Measurements from ENCODE around the gene TNFRSF1A.
"Not testable (repeated sequence)": the region's sequence is repeated elsewhere in the genome, so short reads cannot be mapped to it uniquely, and the experiment has no call there.

TNFRSF1A gene

DNA sequence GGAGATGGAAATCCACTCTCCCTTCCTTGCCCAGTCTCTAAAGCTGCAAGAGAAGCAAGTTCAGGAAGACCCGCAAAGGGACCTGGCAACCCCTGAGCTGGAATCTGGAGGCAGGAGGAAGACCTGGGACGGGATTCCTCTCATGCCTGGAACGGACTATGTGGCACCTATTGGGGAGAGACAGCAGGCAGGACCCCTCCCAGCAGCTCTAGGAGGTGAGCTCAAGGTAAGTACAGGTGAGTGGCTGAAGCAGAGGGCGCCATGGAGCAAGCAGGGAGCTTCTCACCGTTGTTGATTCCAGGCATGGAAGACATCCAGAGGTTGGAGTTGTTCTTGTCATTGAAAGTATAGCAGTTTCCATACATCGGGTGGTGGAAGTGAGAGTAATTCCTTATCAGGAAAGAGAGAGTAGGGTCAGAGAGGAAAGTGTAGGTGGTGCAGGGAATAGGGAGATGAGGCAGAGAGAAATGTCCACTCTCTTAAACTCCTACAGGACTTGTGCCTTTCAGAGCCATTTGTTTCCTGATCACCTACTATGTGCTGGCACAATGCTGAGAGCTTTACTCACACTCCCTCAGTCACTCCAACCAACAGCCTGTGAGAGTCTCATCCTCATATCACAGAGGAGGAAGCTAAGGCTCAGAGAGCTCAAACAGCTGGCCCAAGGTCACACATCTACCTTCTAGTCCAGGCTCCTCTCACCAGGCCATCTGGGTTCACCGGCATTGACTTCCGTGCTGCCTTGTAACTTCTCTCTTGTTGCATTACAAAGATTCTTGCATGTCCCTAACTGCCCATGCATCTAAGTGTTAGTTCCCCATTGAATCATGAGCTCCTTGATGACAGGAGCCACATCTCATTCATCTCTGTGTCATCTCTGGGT, 13.9 kb upstream of the TNFRSF1A start:
- DNase-seq: no peak

DNA sequence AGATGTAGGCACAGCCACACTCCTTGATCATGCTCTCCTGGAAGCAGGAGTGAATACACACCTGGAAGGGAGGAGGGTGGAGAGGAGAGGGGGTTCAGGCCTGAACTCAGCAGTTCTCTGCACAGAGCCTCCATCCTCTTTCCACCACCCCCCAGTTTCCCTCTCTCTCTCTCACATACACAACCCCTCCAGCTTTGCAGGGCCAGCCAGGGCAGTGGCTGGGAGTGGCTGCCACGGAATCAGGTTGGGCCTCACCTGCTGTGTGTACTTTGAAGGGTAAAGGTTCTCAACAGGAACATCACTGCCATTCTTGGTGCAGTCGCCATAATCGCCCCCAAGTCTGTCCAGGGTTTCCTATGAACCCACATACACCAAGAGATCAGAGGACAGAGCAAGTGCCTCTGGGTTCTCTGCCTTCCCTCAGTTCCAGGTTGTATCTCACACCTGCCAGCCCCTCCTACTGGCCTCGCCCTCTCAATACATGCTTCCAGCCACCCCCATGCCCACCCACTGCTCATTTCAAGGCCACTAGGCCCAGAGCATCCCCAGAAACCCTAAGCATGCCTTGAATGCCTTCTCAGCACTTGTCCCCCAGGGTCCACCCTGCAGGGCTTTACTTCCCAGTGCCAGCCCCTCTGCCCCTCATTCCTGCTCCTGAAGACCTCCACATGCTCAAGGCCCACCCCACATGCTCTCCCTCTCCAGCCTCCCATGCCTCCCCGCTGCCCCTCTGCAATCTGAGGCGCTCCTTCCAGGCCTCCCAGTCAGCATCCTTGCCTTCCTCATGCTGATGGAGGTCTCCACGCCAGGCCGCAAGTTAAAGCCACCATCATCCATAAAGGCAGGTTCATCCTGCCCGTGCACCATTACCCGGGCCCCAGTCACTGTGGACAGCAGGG, 12.9 kb upstream of the TNFRSF1A start:
- DNase-seq: no peak

DNA sequence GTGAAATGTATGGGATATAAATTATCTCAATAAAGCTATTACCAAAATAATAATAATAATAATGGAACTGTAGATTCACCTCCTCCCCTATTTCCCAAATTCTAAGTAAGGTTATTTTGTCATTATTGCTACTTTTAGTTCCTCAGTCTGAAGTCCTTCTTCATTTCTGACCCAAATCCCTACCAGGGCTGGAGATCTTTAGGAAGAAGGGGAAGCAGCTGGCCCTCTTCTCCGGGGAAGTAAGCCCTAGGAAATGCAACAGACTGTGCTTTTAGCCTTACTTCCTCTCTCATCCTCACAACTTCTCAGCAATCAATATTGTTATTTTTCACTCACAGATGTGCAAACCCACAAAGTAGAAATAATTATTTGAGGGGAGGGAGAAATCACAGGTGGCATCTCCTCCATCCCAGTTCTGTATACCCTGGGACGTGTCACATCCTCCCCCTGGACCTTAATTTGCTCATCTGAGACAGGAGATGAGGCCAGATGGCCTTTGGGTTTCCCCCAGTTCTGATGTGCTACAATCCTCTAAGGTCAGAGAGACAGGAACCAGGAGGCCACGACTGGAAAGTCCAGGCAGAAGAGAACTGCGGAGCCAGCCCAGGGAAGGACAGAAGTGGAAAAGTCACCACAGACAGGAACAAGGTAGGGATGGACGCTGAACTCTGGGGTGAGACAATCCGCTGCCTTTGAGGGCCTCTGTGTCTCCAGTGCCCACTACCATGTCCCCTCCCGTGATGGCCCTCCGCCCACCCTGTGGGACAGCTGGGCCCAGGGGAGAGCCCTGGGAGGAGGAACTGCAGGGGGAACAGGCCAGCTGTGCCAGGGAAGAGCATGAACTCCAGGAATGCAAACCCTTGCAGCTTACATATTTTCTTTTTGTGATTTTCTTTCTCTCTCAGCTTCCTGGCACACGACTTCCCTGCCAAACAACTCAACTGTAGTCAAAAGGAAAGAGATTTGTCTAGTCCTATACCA, 10.6 kb upstream of the TNFRSF1A start:
- no peak for DNase-seq

DNA sequence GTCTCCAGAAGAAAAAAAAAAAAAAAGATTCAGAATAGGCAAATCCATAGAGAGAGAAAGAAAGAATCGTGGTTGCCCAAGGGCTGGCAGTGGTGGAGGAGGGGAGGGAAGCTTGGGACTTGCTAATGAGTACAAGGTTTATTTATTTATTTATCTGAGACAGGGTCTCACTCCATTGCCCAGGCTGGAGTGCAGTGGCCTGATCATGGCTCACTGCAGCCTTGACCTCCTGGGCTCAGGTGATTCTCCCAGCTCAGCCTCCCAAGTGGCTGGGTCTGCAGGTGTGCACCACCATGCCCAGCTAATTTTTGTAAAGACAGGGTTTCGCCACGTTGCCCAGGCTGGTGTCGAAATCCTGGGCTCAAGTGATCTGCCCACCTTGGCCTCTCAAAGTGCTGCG, 9.7 kb upstream of the TNFRSF1A start:
- DNase-seq: no peak

DNA sequence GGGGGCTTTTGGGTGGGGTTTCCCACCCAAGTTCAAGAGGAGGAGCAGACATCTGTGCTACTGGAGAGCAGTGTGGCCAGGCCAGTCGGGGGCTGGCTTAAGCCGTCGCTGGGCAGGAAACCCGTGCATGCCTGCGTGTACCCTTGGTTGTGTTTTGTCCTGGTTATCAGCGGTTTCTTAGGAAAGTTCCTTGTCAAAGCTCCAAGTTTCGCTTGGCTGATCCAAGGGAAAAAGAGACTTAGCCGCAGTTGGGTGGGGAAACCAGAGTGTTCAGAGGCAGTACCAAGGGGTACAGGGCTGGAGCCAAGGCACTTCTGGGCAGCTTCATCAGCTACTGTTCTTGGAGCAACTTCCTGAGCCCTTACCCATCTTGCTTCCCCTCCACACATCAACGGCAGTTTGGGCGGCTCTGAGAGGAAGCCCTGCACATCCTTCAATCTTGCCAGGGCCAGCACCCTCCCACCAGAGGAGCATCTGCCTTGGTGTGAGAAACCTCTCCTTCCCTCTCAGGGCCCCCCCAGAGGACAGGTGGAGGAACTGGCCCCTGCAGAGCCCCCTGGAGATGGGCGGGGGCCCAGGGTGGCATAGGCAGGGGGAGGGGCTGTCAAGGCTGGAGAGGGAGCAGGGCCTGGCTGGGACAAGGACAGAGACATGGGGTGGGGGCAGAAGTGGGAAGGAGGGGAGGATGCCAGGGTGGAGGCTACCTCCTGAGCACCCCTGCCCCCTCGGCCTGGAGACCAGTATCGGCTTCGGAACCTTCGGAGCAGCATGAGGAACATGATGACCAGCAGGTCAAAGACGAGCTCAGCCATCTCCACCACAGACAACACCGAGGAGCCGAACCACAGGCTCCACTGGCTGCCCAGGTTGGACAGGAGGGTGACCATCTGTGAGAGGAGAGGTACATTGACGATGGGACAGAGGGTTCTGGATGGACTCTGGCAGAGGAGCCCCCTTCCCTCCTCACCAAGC, 5.8 kb upstream of the TNFRSF1A start:
- DNase-seq: no peak

DNA sequence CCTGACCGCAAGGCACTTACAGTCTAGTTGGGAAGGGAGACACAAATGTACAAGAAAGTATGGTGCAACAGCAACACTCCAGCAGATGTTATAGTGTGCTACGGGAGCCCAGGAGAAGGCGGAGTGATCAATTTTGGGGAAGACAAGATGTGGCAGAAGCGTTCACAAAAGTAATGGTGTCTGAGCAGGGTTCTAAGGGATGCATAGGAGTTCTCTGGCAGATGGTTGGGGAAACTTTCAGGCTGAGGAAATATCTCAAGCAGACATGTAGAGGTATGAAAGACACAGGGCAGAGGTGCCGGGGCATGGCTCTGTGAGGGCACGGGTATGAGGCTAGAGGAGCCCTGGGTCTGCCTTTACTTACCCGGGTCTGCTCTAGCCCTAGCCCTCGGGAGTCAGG, 5.1 kb upstream of the TNFRSF1A start:
- DNase-seq: no peak

DNA sequence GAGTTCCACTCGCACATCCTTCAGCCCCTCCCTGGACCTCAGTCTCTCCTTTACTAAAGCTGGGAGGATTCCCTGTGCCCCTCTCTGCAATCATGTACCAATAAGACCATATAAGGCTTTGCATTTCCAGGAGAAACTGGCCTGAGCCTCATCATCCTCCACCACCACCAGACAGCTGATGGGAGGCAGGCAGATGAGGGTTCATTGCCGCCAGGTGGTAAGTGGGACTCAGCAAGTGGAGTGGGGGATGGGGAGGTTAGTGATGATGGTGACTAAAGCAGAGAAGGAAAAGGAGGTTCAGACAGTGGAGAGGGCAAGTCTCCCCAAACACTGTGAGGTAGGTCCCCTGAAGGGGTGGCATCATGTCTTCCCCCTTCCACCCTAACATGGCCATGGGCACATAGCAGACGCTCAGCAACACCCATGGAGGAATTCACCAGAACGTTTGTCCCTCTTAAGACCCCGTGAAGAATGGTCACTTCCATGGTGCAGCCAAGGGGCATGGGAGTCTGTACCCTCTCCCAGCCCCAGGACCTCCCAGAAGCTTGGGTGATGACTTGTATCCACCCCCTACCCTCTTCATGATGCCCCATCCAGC, 4.5 kb upstream of the TNFRSF1A start:
- no peak for DNase-seq

DNA sequence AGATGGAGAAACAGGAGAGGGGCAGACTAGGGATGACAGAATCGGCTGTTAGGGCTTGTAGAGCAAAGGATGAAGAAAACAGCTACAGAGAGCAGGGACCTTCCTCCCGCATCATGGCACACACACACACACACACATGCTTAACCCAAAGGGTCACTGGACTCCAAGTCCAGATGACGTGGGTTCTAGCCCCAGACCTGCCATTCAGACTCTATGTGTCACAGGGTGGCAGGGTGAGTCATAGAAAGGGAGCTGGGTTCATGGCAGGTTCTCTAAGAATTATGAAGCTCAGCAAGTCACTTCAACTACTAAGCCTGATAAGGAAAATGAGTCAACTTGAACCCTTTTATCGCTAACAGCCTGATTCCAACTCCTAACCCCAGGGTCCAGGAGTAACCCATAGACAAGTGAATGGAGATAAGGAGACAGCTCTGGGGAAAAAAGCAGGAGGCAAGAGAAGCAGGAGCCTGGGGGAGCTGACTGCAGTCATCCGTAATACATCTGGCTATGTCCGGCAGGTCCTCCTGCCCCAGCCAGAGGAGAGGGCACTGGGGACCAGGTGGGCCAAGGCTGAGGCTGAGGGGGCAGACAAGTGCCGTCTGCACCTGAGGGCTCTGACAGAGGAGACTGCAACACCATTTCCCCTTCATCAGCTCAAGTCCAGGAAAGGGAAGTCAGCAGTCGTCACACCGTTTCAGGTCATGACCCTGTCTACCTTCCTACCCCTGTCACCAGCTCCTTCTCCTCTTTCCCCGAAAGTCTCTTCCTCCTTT, 3.6 kb upstream of the TNFRSF1A start:
- DNase-seq: peak; percentile 30

DNA sequence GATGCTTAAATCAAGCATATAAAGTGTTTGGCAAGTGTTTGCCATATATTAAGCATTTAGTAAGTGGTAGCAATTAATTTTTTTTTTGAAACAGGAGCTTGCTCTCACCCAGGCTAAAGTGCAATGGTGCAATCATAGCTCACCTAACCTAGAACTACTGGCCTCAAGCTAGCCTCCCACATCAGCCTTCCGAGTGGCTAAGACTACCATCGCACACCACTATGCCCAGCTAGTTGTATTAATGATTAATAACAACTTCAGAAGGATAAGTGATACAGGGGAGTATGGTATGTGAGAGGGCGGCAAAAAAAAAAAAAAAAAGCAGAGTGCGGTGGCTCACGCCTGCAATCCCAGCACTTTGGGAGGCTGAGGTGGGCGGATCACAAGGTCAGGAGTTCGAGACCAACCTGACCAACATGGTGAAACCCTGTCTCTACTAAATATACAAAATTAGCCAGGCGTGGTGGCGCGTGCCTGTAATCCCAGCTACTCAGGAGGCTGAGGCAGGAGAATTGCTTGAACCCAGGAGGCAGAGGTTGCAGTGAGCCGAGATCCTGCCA, 2.3 kb upstream of the TNFRSF1A start:
- not testable (repeated sequence) for DNase-seq

DNA sequence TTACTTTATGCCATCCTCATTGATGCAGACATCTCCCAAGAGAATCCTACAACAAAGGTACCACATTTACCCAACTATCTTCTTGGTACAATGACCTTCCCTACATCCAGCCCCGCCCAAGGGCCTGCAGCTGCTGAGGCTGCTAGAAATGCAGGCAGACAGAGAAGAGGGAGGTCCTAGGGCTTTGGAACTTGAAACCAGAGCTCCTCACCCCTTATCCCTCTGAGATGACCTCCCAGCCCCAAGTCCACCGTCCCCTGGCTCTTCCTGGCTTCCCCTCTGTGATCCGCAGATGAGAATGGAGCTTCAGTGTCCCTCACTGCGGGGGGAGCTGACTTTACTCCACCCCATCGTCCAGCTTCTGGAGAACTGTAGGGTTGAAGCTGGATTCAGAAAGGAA, 1.6 kb upstream of the TNFRSF1A start:
- no peak for DNase-seq

DNA sequence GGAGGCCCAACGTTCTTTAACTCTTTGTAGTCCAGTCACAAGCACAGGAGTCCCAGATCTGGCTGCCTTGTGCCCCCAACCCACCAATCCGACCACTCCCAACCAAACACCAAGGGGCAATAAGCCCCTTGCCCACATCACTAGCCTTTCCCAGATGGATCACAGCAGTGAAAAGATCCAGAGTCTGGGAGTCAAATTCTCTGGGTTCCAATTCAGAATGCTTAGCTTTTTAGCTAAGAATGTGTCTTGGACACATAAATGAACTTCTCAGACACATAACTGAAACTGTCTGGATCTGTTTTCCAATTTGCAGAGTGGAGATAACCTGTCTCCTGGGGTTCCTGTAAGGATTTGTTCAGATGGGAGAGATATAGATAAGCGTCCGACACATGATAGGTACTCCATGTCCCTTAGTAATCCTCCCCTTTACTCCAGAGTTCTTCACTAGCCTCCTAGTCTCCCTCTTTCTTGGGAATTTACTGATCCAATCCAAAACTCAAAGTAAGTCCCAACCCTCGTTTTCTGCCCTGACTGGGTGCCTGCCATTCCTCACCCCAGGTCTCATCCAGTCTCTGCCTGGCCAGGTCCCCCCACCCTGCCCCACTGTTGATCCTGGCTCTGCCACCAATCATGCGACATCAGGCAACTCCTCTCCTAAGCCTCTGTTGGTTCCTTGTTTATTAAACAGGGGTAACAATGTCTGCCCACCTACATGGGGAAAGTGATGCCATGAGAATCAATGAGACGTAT, 439 bp upstream of the TNFRSF1A start:
- no peak for DNase-seq

DNA sequence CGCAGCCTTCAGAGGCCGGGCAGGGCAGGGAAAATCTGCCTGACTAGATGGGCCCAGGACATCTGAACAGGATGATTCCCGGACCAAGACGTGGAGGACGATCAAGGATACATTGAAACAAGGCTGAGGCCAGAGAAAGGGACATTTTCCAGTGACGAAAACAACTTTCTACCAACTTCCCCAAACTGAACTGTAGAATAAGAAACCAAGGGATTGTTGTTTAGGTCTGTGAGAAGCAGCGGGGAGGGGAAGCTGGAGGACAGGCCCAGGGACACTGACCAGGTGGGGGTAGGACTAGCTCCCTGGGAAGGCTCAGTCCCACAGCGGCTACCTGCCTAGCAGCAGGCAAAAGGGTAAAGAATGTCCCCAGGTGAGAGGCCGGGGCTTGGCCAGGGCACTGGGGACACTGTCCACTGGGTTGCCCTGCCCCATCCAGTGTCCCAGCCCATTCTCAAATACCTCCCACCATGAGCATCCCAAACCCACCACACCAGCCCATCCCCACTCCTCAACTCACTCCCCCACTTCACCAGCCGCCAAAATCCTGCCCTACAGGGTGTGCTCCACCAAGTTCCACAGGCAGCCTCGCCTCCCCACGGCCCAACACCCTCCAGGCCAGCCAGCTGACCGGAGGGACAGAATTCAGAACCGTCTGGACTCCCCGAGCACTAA, 995 bp downstream of the TNFRSF1A start:
- no peak for DNase-seq

DNA sequence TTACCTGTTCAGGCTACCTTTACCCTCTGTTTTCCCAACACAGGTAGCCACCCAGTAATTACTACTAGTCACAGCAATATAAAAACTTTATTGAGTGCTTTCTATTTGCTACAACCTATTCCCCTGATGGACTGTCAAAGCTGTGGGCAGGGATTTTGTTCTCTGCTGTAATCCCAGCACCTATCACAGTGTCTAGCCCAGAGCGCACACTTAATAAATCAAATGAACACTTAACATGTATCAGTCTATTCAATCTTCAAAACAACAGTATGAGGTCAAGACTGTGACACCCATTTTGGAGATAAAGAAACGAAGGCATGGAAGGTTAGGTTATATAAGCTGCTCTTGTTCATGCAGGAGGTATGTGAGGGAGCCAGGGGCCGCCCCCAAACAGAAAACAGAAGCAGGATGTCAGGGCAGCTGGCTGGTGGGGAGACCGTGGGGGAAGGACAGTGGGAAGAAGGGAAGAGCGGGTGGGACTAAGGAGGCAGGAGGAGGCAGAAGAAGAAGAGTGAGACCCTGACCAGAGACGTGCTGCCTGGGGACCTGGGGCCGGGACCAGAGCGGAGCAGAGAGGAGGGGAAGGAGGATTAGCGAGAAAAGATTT, 1.7 kb downstream of the TNFRSF1A start:
- DNase-seq: no peak

DNA sequence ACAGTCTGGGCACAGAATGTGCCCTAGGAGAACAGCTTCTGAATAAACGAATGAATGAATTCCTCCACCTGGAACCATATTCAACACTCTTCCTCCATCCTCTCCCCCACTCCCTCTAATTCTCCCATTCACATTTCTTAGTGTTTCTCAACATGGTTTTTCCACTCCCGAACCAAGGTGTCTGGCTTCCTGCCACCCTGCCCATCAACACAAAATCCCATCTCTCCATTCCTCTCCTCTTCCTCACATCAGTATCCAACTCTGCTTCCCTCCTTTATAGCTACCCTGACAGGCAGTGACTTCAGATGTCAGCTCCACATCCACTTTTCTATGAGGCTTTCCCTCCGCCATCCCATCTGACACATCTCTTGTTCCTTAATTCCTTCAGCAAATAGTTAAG, 2.9 kb downstream of the TNFRSF1A start:
- no peak for DNase-seq

DNA sequence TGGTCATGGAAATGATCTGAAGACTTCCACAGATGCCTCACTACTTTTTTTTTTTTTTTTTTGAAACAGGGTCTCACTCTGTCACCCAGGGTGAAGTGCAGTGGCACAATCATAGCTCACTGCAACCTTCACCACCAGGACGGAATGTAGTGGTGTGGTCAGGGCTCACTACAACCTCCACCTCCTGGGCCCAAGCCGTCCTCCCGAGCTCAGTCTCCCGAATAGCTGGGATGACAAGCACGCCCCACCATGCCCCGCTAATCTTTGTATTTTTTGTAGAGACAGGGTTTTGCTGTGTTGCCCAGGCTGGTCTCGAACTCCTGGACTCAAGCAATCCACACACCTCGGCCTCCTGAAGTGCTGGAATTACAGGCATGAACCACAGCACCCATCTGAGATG, 3.3 kb downstream of the TNFRSF1A start:
- DNase-seq: not testable (repeated sequence)

DNA sequence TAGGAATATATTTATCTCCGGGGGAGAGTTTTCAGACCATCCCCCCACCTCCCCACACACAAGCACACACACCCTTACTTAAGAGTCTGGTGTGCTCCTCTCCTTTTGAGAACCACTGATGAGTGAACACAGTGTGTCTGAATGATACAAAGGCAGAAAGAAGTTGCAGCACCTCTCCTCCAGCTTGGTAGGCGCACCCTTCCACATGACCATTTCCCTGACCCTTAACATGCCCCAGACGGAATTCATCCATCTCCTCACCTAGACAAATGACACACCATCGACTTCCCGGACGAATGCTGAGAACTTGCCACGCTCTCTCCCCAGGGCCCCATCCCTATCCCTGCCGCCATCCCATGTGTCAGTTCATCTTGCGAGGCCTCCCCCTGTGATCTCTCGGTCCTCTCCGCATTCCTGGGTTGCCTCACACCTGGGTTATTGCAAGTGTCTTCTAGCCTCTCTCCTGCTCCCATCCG, 3.9 kb downstream of the TNFRSF1A start:
- no peak for DNase-seq
